Measurements from ENCODE around the gene RBBP8NL. TPM values are rescaled to one million over a fixed set of nuclear protein-coding genes. Genes with fewer than 3 reads are reported as not detected.

RBBP8NL gene
- total RNA-seq, 4 donors from 2014 or later: 4.3 to 8.5 (median 6.3) TPM

- H3K4me3 ChIP-seq (ENCODE audit: low read depth, poor library complexity, severe bottlenecking): no peak overlapping the region
- TF ChIP-seq CTCF (IDR thresholded peaks at IDR 0.05) (no peak), POLR2A (IDR thresholded peaks at IDR 0.05) (no peak)
- 4 to 6% methylated on average over 15 to 25 of the region's 25 CpGs for WGBS, 2 donors
- no peak for DNase-seq (ENCODE audit: low spot score in 2 of 2)
- intact Hi-C loops (cut with DNase I; ENCODE audit: low total_unique reads): no loop called here
Measured at GRCh38 chr20:62474604-62475026, 47.3 kb upstream of the RBBP8NL start.

- no peak for TF ChIP-seq POLR2A (IDR thresholded peaks at IDR 0.05)
- TF ChIP-seq CTCF (IDR thresholded peaks at IDR 0.05): no peak
- 22 to 28% methylated on average over 34 to 47 of the region's 52 CpGs for WGBS, 2 donors
- H3K4me3 ChIP-seq (ENCODE audit: low read depth, poor library complexity, severe bottlenecking): no peak overlapping the region
- intact Hi-C loops (cut with DNase I; ENCODE audit: low total_unique reads): no loop called here
- no peak for DNase-seq (ENCODE audit: low spot score in 2 of 2)
Measured at GRCh38 chr20:62473717-62474603, 46.6 kb upstream of the RBBP8NL start.

- intact Hi-C loops (cut with DNase I; ENCODE audit: low total_unique reads): no loop called here
- TF ChIP-seq CTCF (IDR thresholded peaks at IDR 0.05) (no peak), POLR2A (IDR thresholded peaks at IDR 0.05) (no peak)
- no peak for DNase-seq (ENCODE audit: low spot score in 2 of 2)
- 59 to 77% methylated on average over 19 to 28 of the region's 30 CpGs for WGBS, 2 donors
- no peak overlapping the region for H3K4me3 ChIP-seq (ENCODE audit: low read depth, poor library complexity, severe bottlenecking)
Measured at GRCh38 chr20:62472941-62473585, 45.7 kb upstream of the RBBP8NL start.

DNA sequence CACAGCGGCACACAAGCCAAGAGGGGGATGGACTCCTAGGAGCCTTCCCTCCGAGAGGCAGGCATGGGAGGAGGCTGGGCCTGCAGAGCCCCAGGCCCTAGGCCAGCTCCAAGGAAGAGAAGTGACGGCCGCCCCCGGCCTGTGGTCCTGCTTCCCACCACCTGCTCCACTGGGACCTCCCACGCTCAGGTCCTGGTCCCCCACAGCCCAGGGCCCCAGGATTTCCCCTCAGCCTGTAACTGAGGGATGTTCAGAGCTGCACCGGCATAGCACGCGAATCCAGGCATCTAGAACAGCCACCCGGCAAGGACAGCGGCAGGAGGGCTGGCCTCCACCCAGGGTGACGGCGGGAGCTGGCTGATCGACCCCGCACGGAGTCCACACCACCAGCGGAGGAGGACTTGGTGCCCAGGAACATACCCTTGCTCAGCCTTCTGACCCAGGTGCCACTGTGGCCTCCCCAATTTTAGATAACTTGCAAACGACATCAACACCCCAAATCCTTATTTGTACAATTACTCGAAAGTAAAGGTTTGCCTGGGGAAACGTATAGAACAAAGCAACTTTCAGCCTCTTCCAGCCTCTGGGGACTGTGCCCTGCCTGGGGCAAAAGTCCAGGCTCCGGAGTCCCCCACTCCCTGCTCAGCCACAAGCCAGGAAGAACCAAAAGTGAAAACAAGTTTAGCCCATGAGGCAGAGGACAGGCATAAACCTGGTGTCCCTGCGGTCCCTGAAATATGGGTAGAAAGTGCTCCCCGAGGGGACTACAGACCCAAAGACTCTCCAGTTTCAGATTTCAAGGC lies 45.0 kb upstream of the RBBP8NL start:
- 73 to 83% methylated on average over 22 to 23 of the region's 23 CpGs for WGBS, 2 donors
- DNase-seq (ENCODE audit: low spot score in 2 of 2): no peak
- intact Hi-C loops (cut with DNase I; ENCODE audit: low total_unique reads): no loop called here
- H3K4me3 ChIP-seq (ENCODE audit: low read depth, poor library complexity, severe bottlenecking): no peak overlapping the region
- no peak for TF ChIP-seq POLR2A (IDR thresholded peaks at IDR 0.05)
- TF ChIP-seq CTCF (IDR thresholded peaks at IDR 0.05): no peak

DNA sequence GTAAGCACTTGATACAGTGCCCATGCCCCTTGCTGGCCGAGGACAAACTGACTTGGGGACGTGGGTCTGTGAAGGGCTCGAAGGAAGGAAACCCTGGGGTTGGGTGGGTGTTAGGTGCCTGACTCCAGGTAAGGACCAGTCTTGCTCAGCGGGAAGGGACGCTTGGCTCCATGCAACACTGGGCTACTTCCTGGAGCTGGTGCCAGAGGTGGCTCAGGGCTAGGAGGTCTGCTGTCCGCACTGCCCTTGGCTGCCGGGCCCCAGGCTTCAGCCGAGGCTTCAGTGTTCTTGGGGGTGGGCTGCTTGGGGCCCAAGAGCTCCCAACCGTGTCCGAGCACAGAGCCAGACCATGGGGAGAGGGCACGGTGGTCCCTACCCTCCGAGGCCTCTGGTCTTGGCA lies 43.1 kb upstream of the RBBP8NL start:
- 87 to 91% methylated on average over 8 to 10 of the region's 12 CpGs for WGBS, 2 donors
- intact Hi-C loops (cut with DNase I; ENCODE audit: low total_unique reads): no loop called here
- no peak for TF ChIP-seq CTCF (IDR thresholded peaks at IDR 0.05)
- no peak for TF ChIP-seq POLR2A (IDR thresholded peaks at IDR 0.05)
- DNase-seq (ENCODE audit: low spot score in 2 of 2): no peak
- H3K4me3 ChIP-seq (ENCODE audit: low read depth, poor library complexity, severe bottlenecking): no peak overlapping the region
